ENCODE measurements around the gene KIAA1217. TPM values are rescaled to one million over a fixed set of nuclear protein-coding genes. Genes with fewer than 3 reads are reported as not detected.

The KIAA1217 gene
- total and polyA plus RNA-seq, 2 of the 4 experiments (the other 2 are of a cell fraction), result 3.4 to 4.4 TPM

DNA sequence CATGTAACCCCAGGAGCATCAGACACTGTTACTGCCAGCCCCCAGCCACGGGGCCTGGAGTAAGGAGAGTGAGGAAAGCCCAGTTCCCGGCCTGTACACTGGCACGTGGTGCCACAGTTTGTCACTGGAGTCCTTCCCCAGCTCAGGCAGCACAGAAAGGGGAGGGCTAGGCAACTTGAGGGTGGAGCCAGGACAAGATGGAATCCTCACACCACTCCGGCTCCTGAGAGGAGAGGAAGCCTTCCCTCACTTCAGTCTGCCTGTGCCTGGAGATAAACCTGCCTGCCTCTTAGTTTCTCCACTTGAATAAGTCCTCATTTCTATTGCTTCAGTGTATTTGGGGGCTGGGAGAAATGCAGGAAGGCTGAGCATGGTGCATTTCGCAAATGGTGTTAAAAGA, 176.0 kb downstream of the KIAA1217 start:
- Histone ChIP-seq H3K27ac (ENCODE audit: insufficient read depth, low read length) (no peak overlapping the region), H3K56ac (ENCODE audit: extremely low read depth, insufficient read depth, low read length) (no peak overlapping the region), H2AK9ac (replicated peaks; ENCODE audit: low read depth, low read length, poor library complexity) (no peak overlapping the region), H3K9me3 (ENCODE audit: control insufficient read depth, insufficient read depth, low read length) (no peaks in the 10 kb centered on the region), H3K9me1 (ENCODE audit: insufficient read depth, low read length) (peaks cover 2% of the 10 kb centered on the region; the same call in 1 of the 2 replicates), H3K36me3 (ENCODE audit: control insufficient read depth, insufficient read depth, low read length) (no peaks in the 10 kb centered on the region), H4K8ac (ENCODE audit: low read depth in 2 of 2, low read length in 2 of 2) (no peak overlapping the region), H3K4me1 (ENCODE audit: control insufficient read depth, insufficient read depth, low read length) (peaks cover 7% of the 10 kb centered on the region), H3K9ac (ENCODE audit: low read depth, low read length) (no peak overlapping the region), H4K91ac (ENCODE audit: insufficient read depth, low read depth, low read length) (no peak overlapping the region), H2AFZ (replicated peaks; ENCODE audit: low read length, poor library complexity) (peak overlapping the region; percentile 5), H3K4me3 (ENCODE audit: insufficient read depth, low read depth, low read length) (no peak overlapping the region), H2BK5ac (ENCODE audit: low read depth, low read length, poor library complexity, severe bottlenecking) (no peak overlapping the region), H2AK5ac (ENCODE audit: low read depth, low read length) (no peak overlapping the region), H3K79me1 (ENCODE audit: low read depth in 1 of 2, low read length in 2 of 2) (no peaks in the 10 kb centered on the region), H3K27me3 (ENCODE audit: control insufficient read depth, insufficient read depth, low read length) (no peaks in the 10 kb centered on the region), H2BK15ac (ENCODE audit: low read depth, low read length) (no peak overlapping the region), H3K4me2 (ENCODE audit: low read depth, low read length) (no peak overlapping the region), H2BK120ac (ENCODE audit: low read depth, low read length) (no peak overlapping the region), H3K4ac (ENCODE audit: low read depth, low read length) (no peak overlapping the region), H4K20me1 (ENCODE audit: insufficient read depth, low read length) (no peaks in the 10 kb centered on the region), H3K14ac (replicated peaks; ENCODE audit: low read depth, low read length) (no peak overlapping the region), H3K23ac (ENCODE audit: low read depth, low read length) (no peak overlapping the region), H4K5ac (ENCODE audit: low read depth, low read length) (no peak overlapping the region), H2BK20ac (ENCODE audit: low read depth, low read length) (no peak overlapping the region), H3K18ac (ENCODE audit: low read depth, low read length) (peak overlapping the region; percentile 37; the same call in 1 of the 2 replicates)
- ChIA-PET CTCF (interaction anchor here (0.6 kb wide), 1 partner anchor 128 kb away, joined by 3 read pairs; no protein-coding TSS in a partner anchor), POLR2A (ENCODE audit: unreplicated experiment) (no interaction called here)
- dilution Hi-C loops (cut with HindIII; ENCODE audit: low sequenced_read_pairs, unreplicated experiment), result no loop called here
- TF ChIP-seq CHD1 (IDR thresholded peaks at IDR 0.05; ENCODE audit: low read depth, low read length), result no peak
- no peak for TF ChIP-seq CEBPB (IDR thresholded peaks at IDR 0.05; ENCODE audit: low read depth, low read length)
- no peak for TF ChIP-seq SMC3 (IDR thresholded peaks at IDR 0.05; ENCODE audit: low read depth, low read length)
- no peak for TF ChIP-seq RAD21 (IDR thresholded peaks at IDR 0.05; ENCODE audit: low read length)
- no peak for TF ChIP-seq CTCF (conservative IDR thresholded peaks at IDR 0.05; ENCODE audit: low read depth, low read length)
- no peak for TF ChIP-seq MAZ (IDR thresholded peaks at IDR 0.05; ENCODE audit: borderline replicate concordance, low read depth, low read length)
- TF ChIP-seq POLR2A (IDR thresholded peaks at IDR 0.05; ENCODE audit: low read depth, low read length), result no peak
- TF ChIP-seq, protein P1, sequence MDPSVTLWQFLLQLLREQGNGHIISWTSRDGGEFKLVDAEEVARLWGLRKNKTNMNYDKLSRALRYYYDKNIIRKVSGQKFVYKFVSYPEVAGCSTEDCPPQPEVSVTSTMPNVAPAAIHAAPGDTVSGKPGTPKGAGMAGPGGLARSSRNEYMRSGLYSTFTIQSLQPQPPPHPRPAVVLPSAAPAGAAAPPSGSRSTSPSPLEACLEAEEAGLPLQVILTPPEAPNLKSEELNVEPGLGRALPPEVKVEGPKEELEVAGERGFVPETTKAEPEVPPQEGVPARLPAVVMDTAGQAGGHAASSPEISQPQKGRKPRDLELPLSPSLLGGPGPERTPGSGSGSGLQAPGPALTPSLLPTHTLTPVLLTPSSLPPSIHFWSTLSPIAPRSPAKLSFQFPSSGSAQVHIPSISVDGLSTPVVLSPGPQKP (IDR thresholded peaks at IDR 0.05; ENCODE audit: borderline replicate concordance, low read depth, low read length), result no peak
- no peak for TF ChIP-seq MXI1 (IDR thresholded peaks at IDR 0.05; ENCODE audit: borderline replicate concordance, low read depth, low read length)
- no peak for TF ChIP-seq BHLHE40 (IDR thresholded peaks at IDR 0.05; ENCODE audit: low read depth, low read length)
- TF ChIP-seq NFE2L2 (IDR thresholded peaks at IDR 0.05; ENCODE audit: low read depth, low read length), result no peak
- no peak for TF ChIP-seq MAFK (IDR thresholded peaks at IDR 0.05; ENCODE audit: low read depth, low read length)
- TF ChIP-seq, protein P2, sequence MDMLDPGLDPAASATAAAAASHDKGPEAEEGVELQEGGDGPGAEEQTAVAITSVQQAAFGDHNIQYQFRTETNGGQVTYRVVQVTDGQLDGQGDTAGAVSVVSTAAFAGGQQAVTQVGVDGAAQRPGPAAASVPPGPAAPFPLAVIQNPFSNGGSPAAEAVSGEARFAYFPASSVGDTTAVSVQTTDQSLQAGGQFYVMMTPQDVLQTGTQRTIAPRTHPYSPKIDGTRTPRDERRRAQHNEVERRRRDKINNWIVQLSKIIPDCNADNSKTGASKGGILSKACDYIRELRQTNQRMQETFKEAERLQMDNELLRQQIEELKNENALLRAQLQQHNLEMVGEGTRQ (IDR thresholded peaks at IDR 0.05; ENCODE audit: low read depth, low read length), result no peak
- no peak for TF ChIP-seq FOS (IDR thresholded peaks at IDR 0.05; ENCODE audit: low read depth, low read length)
- no peak for TF ChIP-seq RFX5 (IDR thresholded peaks at IDR 0.05; ENCODE audit: low read depth, low read length)
- no peak for TF ChIP-seq RCOR1 (IDR thresholded peaks at IDR 0.05; ENCODE audit: insufficient replicate concordance, low read length)
- no TSS peak for BruUV-seq (replicated peaks)
- DNase-seq, result no peak
- in situ Hi-C loops (cut with MboI; ENCODE audit: low sequenced_read_pairs), result no loop called here
- intact Hi-C loops (cut with micrococcal nuclease), result no loop called here
- no CpG with 5 or more reads among the region's 5 CpGs for WGBS, 2 experiments (ENCODE audit: extremely low coverage in 2 of 2, insufficient read length in 1 of 2)
- ATAC-seq (ENCODE audit: low read depth), result no peak
